SK-N-SH treated with all-trans-retinoic acid at 6 μM for 48 hours (cell line): ENCODE measurements around the gene PRMT5.

ENCODE experiments used
- PATZ1 ChIP-seq: fragments of 250-450 bp; sonication (Bioruptor Pico); IDR thresholded peaks from 2 replicates; pipeline ENCODE4 v1.8.0; 2020; ENCODE audit warnings: mild to moderate bottlenecking, moderate library complexity, borderline replicate concordance
- ZNF565 ChIP-seq: fragments of 450-650 bp; formaldehyde crosslinking; conservative IDR thresholded peaks from 2 replicates; pipeline ENCODE4 v1.5.0; 2020; ENCODE audit warnings: low read depth, mild to moderate bottlenecking, moderate library complexity

- TF ChIP-seq PATZ1 (CRISPR knock-in tag) (no peak), ZNF565 (CRISPR knock-in tag) (no peak)
These were observed 33.8 kb downstream of the PRMT5 start for GRCh38 chr14:22895402-22895801.
